HG02885 (cell line): Measurements from ENCODE around the gene STPG4.

ENCODE experiments used
- ATAC-seq: cut with Tn5 transposase; IDR thresholded peaks from one replicate; pipeline ENCODE4 v1.9.1; 2021; ENCODE audit warnings: mild to moderate bottlenecking; ENCODE audit not compliant: unreplicated experiment, poor library complexity

STPG4 gene

DNA sequence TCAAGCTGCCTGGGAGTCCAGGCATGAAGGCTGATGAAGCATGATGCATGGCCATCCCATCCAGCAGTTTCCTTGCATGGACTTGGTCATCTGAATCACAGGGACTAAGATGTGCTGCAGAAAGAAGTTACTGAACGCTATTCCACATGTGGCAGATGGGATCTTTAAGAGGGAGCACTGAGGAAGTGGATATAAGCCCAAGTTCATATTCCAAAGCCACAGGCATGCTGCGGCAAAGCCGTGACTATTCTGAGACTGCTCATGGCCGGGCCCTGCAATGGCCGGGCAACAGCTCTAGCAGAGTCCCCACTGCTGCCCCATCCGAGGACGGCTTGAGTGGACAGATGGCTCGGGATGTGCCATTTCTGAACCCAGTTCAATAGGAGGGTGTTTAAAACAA, 61.5 kb downstream of the STPG4 start:
- ATAC-seq: no peak

DNA sequence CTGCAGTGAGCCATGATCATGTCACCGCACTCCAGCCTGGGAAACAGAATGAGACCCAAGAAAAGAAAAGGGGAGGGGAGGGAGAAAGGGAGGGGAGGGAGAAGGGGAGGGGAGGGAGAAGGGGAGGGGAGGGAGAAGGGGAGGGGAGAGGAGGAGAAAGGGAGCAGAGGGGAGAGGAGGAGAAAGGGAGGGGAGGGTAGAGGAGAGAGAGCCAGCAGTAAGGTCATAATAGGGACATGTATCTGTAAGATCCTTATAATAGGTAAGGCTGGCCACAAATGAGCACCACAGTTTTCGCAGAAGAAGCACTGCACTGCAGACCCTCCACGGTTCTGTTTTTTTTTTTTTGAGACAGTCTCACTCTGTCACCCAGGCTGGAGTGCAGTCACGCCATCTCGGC, 62.6 kb downstream of the STPG4 start:
- no peak for ATAC-seq

- no peak for ATAC-seq
Observed at GRCh38 chr2:47091118-47091517, 64.0 kb downstream of the STPG4 start.

- no peak for ATAC-seq
Observed at GRCh38 chr2:47089083-47089464, 66.0 kb downstream of the STPG4 start.

DNA sequence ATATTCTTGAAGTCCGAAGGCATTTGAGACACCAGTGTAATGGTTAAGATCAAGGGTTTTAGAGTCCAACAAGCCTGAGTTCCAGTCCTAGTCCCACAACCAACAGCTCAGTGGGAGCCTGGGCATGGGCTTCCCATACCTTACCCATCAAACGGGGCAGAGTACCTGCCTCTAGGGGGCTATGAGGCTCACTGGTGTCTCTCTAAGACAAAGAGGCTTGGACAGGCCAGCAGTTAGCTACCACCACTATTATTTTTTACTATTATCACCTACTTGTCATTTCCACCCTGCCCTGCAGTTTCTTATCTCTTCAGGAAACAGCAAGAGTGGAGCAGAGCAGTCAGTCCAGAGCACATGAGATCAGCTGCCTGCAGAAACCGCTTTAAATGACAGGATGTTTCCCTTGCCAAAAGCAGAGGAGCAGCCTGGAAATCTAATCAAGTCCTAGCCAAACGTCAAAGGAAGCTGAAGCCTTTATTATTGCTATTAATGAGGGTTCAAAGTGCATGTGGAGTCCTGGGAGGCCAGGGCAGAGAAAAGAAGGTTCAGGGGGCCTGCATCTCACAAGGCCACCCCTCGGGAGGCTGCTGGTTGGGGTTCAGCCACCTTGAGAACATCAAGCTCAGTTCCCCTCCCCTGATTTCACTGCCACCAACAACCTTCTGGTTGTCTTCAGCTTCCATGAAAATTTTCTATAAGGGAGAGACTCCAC, 66.6 kb downstream of the STPG4 start:
- ATAC-seq: no peak

- ATAC-seq: no peak
Observed at GRCh38 chr2:47087051-47087450, 68.1 kb downstream of the STPG4 start.

DNA sequence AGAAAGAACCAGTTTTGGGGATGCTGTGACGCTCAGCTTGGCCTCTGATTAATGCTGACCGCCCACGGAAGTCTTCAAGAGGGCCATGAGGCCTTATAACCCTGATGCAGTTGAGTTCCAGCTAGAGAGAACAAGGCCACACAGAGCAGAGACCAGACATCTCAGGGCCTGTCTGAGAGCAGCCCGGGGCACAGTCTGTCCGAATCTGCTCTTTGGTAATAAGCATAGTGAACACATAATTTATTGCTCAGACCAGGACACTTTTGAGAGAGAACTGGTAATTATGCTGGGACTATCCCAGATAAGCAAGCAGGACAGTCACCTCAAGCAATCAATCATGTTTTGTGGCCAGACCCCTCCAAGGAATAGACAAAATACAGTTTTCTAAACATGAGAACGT, 68.5 kb downstream of the STPG4 start:
- ATAC-seq: no peak

DNA sequence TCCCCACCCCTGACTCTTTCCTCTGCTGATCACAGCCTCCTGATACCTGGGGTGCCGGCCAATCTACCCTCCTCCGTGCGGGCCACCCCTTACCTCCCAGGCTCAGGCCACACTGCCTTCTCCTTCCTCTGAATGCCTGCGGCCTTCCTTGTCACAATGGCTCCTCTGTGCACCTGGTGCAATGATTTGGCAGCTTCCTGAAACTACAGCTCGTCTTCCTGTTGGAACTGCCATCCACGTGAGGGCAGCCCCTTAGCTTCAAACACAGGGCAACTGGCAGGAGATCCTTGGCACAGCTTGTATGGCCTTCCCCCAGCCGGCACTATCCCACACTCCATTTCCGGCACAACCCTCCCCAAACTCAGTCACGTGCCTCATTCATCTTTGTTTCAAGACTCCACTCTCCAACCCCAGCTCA, 69.0 kb downstream of the STPG4 start:
- no peak for ATAC-seq

DNA sequence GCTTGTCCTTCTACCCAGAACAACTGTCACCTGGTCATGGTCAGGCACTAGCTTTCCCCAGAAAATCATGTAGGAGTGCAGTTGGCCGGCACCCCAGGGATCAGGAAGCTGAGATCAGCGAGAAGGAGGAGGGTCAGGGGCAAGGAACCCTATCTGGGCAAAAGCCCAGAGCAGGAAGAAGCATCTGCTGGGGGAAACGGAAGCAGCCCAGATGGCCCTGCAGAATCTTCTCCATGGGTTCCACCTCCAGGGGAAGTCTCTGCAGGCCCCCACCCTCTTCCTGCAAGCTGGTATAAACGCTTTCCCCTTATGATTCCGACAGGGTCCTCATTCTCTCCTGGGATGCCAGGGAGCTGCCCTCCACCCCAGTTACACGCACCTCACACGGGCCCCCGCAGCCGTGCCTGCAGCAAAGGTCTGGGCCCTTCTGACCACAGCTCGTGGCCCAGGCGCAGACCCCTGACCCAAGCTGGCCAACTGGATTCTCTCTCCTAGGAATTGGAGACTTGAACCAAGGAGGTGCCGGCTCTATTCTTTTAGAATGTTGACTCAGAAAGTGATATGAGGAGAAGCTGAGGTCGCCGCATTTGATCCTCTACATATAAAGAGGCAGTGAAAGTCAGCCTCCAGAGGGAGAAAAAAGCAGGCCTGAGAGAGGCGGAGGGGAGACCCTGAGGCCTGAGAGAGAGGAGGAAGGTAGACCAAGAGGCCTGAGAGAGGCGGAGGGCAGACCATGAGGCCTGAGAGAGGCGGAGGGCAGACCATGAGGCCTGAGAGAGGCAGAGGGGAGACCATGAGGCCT, 71.0 kb downstream of the STPG4 start:
- no peak for ATAC-seq

GRCh38 chr2:47083485-47083884, 71.6 kb downstream of the STPG4 start:
- ATAC-seq: no peak

DNA sequence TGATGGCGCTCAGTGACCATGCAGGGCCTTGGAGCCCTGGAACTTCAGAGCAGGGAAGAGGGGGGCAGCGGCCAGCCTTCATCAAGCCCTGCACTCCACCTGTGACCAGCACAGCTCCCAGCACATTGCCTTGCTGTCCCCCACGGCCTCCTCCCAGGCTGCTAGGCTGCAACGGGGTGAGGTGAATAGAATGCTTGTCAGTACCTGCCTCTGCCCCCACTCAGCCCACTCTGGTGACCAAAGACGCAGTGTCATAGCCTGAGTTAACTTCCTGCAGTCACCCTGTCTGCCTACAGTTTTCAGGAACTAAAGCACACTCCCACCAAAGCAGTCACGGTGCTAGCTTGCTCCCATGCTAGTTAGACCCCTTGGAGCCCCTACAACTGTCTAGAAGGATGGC, 72.1 kb downstream of the STPG4 start:
- ATAC-seq: no peak

GRCh38 chr2:47080888-47081301, 74.2 kb downstream of the STPG4 start:
- no peak for ATAC-seq

GRCh38 chr2:47079515-47080412, 75.3 kb downstream of the STPG4 start:
- no peak for ATAC-seq

DNA sequence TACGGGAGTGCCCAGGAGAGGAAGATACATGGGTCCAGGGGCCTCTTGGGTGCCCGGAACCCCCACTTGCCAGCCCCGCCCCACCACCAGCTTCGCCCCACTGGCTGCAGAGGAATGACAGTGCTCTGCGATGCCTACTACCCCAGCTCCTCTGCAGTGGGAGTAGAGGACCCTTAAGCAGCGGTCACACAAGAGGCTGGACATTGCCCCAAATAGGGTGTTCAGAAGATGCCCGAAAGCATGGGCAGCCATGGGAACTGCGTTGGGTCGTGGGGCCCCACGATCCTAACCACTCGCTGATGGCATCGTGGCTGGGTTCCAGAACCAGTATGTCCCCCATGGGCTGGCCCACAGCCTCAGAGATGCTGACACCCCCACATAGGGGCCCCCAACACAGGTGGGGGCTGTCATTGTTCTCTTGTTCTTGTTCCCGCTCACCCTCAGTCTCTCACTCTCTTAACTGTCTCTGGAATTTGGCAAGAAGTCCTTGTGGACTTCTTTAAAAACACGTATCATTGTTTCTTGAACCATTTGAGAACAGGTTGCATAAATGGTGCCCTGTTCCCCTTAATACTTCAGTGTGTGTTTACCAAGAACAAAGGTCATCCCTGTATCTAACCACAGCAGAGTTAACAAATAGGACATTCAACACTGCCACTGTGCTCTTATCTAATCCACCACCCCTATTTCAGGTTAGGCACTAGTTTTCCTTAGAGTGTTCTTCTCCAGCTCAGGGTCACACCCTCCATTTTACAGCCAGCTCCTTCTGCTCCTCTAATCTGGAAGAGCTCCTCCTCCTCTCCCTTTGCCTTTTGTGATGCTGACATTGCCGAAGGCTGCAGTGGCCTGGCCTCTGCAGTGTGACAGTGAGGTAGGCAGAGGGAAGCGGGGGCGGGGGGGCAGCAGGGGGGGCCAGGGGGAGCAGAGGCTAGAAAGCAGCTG, 76.3 kb downstream of the STPG4 start:
- ATAC-seq: no peak

GRCh38 chr2:47077442-47078117, 77.5 kb downstream of the STPG4 start:
- ATAC-seq: no peak

DNA sequence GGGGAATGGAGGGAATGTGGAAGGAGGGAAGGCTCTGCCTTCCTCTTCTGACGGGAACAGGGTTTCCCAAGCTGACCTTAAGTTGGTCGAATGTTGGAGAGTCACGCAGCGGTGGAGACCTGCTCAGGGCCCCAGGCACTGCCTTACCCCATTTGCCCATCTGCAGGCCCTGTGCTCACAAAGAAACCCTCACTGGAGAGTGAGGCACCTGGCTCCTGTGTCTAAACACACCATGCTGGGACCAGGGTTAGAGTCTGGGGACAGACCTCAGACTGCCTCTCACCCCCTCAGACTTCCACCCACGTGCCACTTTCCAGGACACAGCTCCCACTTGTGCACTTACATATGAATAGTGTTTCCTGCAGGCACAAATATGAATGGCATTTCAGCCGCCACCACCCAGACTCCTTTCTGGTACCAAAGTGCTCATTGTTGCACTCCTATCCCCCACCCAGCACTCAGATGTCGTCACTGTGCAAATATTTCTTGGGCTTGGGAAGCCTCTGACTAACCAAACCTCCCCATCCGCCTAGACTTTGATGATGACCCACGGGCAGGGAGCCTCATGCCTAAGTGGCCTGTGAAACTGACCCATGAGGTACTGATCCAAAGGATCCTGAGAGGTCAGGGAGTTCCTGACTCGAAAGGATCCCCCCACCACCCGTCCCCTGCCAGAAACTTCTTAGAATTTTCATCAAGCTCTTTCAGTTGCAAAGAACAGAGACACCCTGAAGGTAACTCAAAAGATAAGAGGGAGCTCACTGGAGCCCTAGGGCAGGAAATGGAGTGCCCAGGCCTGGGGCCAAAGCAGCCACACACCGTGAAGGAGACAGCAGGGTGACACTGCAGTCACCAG, 78.3 kb downstream of the STPG4 start:
- ATAC-seq: no peak

GRCh38 chr2:47076126-47076506, 79.0 kb downstream of the STPG4 start:
- no peak for ATAC-seq

DNA sequence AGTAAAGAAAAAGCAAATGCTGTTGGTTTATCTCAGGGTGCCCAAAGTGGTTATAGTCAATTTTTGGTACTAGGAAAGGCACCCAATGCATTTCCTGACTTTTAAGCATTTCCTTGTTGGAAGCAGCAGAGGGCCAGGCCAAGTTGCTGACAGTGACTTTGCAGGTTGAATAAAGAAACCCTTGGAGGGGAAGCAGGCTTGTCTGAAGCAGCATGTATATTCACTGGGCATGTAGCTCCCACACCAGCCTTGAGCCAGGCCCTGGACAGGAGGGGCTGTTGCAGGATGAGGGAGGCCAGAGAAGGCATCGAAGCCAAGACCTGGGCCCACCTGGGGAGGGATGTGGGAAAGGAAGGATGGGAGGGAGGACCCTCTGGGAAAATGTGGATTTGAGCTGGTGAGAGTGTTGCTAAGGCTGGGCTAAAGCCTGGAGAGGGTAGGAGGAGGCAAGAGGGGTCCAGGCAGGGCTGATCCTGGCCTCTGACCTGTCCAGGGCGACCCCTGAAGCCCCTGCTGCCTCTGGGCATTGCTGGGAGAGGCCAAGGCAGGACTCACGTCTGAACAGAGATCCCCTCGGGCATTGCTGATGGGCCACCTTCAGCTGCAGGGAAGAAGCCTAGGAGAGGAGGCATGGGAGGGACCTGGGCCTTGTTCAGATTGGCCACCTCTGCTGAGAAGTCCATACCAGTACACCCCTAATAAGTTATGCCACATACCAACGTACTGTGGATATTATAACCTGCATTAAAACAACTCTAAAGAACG, 79.6 kb downstream of the STPG4 start:
- no peak for ATAC-seq
